HG03442 (cell line): ENCODE data around the gene BUD23.

Experiments
- ATAC-seq: cut with Tn5 transposase; IDR thresholded peaks from one replicate; pipeline ENCODE4 v1.9.1; 2021; ENCODE audit warnings: mild to moderate bottlenecking, moderate library complexity; ENCODE audit not compliant: unreplicated experiment

The BUD23 gene

DNA sequence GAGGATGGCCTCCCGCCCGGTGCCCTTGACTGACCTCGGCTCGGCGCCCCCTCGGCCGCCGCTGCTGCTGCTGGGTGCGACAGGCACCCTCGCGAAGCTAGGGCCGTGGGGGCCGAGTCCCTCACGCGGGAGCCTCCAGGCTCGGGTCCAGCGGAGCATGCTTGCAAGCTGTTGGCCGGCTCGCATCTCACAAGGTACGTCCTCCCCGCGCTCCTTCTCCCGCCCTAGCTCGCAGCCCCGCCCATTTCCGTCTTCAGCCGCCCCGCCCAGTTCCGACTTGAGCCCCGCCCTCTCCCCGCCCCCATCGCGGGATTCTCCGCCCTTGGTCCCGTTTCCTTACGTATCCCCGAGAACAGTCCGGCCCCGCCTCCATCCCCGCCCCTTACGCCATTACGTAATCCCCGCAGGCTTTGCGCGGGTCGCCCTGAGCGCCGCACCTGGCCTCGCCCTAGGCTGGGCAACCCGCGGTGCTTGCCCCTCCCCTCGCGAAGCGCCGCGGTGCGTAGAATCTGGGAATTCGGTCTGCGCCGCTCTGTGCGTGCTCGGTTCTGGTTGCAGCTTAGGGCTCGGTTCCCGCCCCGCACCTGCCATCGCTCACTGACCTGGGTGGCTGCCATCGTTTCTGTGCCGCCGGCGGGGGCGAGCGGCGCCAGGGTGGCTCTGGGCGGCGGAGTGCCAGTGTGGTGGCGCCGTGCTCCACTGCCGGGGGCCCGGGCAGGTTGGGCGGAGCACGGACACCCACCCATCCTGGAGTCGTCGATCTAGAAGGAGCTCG is 55.4 kb downstream of the BUD23 start, which contains the start of gene ABHD11:
ABHD11 (minus strand) TSS at position 191 of the 775 bp plus-strand sequence; CDS start at position 159, 32 bp downstream.
- ATAC-seq = peak; percentile 80

DNA sequence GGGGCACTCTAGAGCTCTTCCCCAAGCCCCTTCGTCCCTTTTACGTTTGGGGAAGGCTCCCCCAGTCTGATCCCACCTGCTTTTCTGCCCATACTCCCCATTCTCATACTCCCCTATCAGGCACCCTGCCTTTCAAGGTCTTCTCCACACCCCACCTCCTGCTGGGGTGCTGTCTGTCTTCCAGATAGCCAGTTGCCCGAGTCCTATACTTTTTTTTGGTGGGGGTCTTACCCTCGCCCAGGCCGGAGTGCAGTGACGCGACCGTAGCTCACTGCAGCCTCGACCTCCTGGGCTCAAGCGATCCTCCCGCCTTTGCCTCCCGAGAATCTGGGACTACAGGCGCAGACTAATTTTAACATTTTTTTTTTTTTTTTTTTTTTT is 56.0 kb downstream of the BUD23 start:
- ATAC-seq = no peak

GRCh38 chr7:73740212-73740611 is 56.8 kb downstream of the BUD23 start:
- ATAC-seq = no peak

GRCh38 chr7:73740771-73741170 is 57.4 kb downstream of the BUD23 start:
- no peak for ATAC-seq

GRCh38 chr7:73741600-73741999 is 58.2 kb downstream of the BUD23 start:
- no peak for ATAC-seq

GRCh38 chr7:73742338-73742752 is 58.9 kb downstream of the BUD23 start:
- no peak for ATAC-seq

GRCh38 chr7:73742753-73743641 is 59.6 kb downstream of the BUD23 start:
- ATAC-seq = no peak

DNA sequence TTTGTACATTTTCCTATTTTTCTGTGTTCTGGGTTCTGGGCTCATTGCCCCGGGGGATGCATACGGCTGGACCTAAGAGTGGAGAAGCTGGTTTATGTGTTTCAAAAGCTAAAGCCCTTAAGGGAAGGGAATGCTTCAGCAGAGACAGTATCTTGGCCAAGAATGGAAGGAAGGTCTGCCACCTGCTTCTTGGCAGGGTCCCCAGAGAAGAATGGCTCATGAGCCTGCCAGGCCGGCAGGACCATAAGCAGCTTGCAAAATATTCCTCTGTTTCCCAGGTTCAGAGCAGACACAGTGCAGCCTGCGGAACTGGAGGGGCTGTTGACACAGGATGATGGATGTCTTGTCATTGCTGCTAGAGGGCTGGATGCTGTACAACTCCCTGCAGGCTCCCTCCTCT is 63.0 kb downstream of the BUD23 start:
- no peak for ATAC-seq
